Adrenal gland (tissue), 5 donors: ENCODE measurements around the gene PRR3.

Source experiments
- CTCF ChIP-seq, 6 experiments: fragments of 450-650 bp in 4 of 6; fragments of 200-600 bp in 2 of 6; sonication (generic) in 1 of 6; IDR thresholded peaks; 1 replicate in 5 of 6; 2 replicates in 1 of 6; pipeline versions ENCODE4 v1.5.1 to v1.8.0; 2016 to 2021; ENCODE audit warnings: antibody characterized with exemption in 6 of 6, mild to moderate bottlenecking in 2 of 6, moderate library complexity in 1 of 6
- POLR2A ChIP-seq, 2 donors: fragments of 450-650 bp; IDR thresholded peaks; one replicate each; pipeline ENCODE4 v1.6.1; 2017; ENCODE audit warnings: antibody characterized with exemption in 2 of 2, mild to moderate bottlenecking in 2 of 2, moderate library complexity in 1 of 2
- donor health status: DM: no; HTN: no; CAD: no.

DNA sequence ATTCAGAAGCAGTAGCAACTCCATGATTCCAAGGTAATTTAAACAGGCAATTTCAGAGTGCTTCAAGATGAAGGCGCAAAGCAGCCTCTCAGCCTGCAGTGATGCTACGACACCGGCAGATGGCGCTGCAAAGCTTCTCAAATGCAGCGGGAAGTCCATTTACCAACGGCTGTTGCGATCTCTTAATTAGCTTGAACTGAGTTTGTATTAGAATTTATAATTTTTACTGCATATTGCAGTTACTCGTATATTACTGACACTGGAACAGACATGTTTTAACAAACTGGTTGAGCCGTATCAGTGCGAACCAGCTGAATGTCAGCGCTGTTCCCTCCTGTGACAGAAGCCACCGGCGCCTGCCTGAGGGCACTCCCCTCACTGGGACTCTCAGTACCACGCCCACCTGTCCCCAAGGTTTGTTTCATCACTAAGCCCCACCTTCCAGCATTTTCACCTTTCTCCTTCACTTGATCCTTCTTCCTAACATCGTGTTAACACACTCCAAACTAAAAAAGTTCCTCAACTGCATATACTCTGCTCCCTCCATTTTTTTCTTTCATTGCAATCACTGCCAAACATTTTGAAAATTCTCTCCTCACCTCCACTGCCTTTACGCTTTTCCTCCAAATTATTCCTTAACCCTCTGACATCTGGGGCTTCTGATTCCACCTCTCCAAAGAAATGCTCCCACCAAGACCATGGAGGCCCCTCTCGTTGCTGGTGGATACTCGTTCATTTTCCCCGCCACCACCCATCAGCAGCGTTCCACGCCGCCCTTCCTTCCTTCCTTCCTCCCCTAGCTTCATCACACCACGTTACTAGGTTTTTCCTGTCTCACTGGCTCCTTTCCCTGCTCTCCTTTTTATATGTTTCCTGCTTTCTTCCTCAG, 15.3 kb upstream of the PRR3 start:
- TF ChIP-seq CTCF (IDR thresholded peaks at IDR 0.05) (peak; percentile 83 to 96 (median 88)), POLR2A (IDR thresholded peaks at IDR 0.05) (no peak)
